ENCODE results near the gene BDNF.
"Not testable (repeated sequence)": the region's sequence is repeated elsewhere in the genome, so short reads cannot be mapped to it uniquely, and the experiment has no call there.

BDNF gene

GRCh38 chr11:27672836-27673464, 27.3 kb downstream of the BDNF start:
- H3K4me3 ChIP-seq (ENCODE audit: low read depth, low read length) = no peak overlapping the region
- TF ChIP-seq, protein P1, sequence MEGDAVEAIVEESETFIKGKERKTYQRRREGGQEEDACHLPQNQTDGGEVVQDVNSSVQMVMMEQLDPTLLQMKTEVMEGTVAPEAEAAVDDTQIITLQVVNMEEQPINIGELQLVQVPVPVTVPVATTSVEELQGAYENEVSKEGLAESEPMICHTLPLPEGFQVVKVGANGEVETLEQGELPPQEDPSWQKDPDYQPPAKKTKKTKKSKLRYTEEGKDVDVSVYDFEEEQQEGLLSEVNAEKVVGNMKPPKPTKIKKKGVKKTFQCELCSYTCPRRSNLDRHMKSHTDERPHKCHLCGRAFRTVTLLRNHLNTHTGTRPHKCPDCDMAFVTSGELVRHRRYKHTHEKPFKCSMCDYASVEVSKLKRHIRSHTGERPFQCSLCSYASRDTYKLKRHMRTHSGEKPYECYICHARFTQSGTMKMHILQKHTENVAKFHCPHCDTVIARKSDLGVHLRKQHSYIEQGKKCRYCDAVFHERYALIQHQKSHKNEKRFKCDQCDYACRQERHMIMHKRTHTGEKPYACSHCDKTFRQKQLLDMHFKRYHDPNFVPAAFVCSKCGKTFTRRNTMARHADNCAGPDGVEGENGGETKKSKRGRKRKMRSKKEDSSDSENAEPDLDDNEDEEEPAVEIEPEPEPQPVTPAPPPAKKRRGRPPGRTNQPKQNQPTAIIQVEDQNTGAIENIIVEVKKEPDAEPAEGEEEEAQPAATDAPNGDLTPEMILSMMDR (IDR thresholded peaks at IDR 0.05; ENCODE audit: borderline replicate concordance, insufficient read depth, low read depth, low read length) = no peak

GRCh38 chr11:27665508-27666101, 34.6 kb downstream of the BDNF start:
- H3K4me3 ChIP-seq (ENCODE audit: low read depth, low read length) = not testable (repeated sequence)

DNA sequence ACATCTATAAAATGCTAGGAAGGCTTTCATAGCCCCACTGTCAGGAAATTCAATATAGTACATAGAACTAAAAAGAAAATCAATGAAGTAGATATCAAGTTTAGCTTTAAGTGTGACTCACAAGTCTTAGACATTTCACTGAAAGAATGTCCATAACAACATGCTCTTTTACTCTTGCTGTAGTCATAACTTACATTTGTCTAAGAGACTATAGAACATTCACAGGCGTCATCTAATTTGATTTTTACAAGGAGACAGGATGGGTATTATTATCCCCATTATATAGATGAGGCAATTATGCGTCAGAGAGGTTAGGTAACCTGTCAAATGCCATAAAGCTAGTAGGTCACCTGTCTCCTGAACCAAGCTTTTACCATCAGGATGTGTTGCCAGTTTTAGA, 36.9 kb downstream of the BDNF start:
- no peak overlapping the region for H3K4me3 ChIP-seq (ENCODE audit: low read depth, low read length)
- TF ChIP-seq, protein P1 (IDR thresholded peaks at IDR 0.05; ENCODE audit: borderline replicate concordance, insufficient read depth, low read depth, low read length) = no peak

GRCh38 chr11:27660171-27660570, 40.1 kb downstream of the BDNF start:
- TF ChIP-seq, protein P1 (IDR thresholded peaks at IDR 0.05; ENCODE audit: borderline replicate concordance, insufficient read depth, low read depth, low read length) = no peak
- no peak overlapping the region for H3K4me3 ChIP-seq (ENCODE audit: low read depth, low read length)

GRCh38 chr11:27658535-27659236, 41.6 kb downstream of the BDNF start:
- TF ChIP-seq, protein P1 (IDR thresholded peaks at IDR 0.05; ENCODE audit: borderline replicate concordance, insufficient read depth, low read depth, low read length) = no peak
- no peak overlapping the region for H3K4me3 ChIP-seq (ENCODE audit: low read depth, low read length)

- TF ChIP-seq, protein P1 (IDR thresholded peaks at IDR 0.05; ENCODE audit: borderline replicate concordance, insufficient read depth, low read depth, low read length) = no peak
- H3K4me3 ChIP-seq (ENCODE audit: low read depth, low read length) = no peak overlapping the region
Observed at GRCh38 chr11:27656806-27657483, 43.3 kb downstream of the BDNF start.

- no peak overlapping the region for H3K4me3 ChIP-seq (ENCODE audit: low read depth, low read length)
- TF ChIP-seq, protein P1 (IDR thresholded peaks at IDR 0.05; ENCODE audit: borderline replicate concordance, insufficient read depth, low read depth, low read length) = no peak
Observed at GRCh38 chr11:27656320-27656719, 43.9 kb downstream of the BDNF start.

All from GM12875 (cell line).